ENCODE results near the gene TMEM59. TPM values are rescaled to one million over a fixed set of nuclear protein-coding genes. Genes with fewer than 3 reads are reported as not detected.
"Not testable (repeated sequence)": the region's sequence is repeated elsewhere in the genome, so short reads cannot be mapped to it uniquely, and the experiment has no call there.

The TMEM59 gene
- total RNA-seq, 2 experiments from 2014 or later: 74.5 to 94.5 TPM

DNA sequence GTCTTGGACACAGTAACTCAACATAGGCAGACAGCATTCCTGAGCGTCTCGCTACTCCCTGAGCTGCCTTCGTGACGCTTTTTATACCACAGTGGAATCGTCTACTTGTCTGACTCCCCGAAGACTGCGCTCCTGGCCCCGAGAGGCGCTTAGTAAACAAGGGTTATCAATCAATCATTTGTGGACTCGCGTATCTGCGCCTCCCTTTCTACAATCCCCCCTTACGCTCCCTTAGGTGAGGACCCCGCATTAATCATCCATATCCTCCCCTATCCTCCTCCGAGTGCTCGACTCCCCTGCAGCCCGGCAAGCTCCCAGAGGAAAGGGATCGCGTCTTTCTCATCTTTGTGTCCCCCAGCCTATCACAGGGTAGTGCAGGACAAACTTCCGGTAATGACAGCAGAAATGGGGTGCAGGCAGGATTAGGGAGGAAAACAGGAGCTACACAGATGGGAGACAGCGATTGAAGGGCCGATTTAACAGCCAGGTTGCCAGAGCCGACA, 522 bp downstream of the TMEM59 start:
- peak overlapping the region; percentile 72 for H3K27ac ChIP-seq (ENCODE audit: low read depth, low read length, poor library complexity, severe bottlenecking)
- H2AFZ ChIP-seq (ENCODE audit: low read length): peak overlapping the region; percentile 70; the same call in 1 of the 2 replicates
- peaks cover 52% of the 10 kb centered on the region for H3K79me2 ChIP-seq (ENCODE audit: insufficient read depth, low read depth, low read length)
- CTCF ChIA-PET (ENCODE audit: unreplicated experiment): interaction anchor here (0.6 to 0.8 kb wide), 2 partner anchors 16 to 63 kb away, joined by 3 read pairs; no protein-coding TSS in a partner anchor
- no peaks in the 10 kb centered on the region for H3K9me3 ChIP-seq (ENCODE audit: low read length)
- H3K4me1 ChIP-seq (ENCODE audit: insufficient read depth, low read length, poor library complexity, severe bottlenecking): peaks cover 37% of the 10 kb centered on the region
- POLR2A ChIA-PET: interaction anchor here (0.5 to 2.8 kb wide), 8 partner anchors 9 to 280 kb away, joined by 3 to 9 read pairs (median 5); partner anchors contain the start of genes IFT25 and LRRC42
- H3K4me3 ChIP-seq (ENCODE audit: low read depth, low read length, poor library complexity, severe bottlenecking): peak overlapping the region; percentile 99
- no peaks in the 10 kb centered on the region for H3K9me2 ChIP-seq (ENCODE audit: insufficient read depth, low read length)
- intact Hi-C loops (cut with micrococcal nuclease; ENCODE audit: unreplicated experiment): loop anchor here (5.0 kb wide), 2 partner anchors 150 to 710 kb away; partner anchors contain the start of genes CYB5RL, MRPL37 and PARS2
- H4K20me1 ChIP-seq (ENCODE audit: insufficient read depth, low read length): peaks cover 16% of the 10 kb centered on the region; the same call in 1 of the 2 replicates
- H3K36me3 ChIP-seq (ENCODE audit: insufficient read depth, low read length): no peaks in the 10 kb centered on the region
- no peak for TF ChIP-seq EZH2phosphoT487 (IDR thresholded peaks at IDR 0.05; ENCODE audit: borderline replicate concordance, low read depth, low read length)
- no peak for TF ChIP-seq CTCF (conservative IDR thresholded peaks at IDR 0.05; ENCODE audit: low read length)
- no TSS peak for BruUV-seq (replicated peaks)
- peak; percentile 34 for DNase-seq (ENCODE audit: low spot score)
- peak overlapping the region; percentile 98 for H3K4me2 ChIP-seq (ENCODE audit: low read length)

DNA sequence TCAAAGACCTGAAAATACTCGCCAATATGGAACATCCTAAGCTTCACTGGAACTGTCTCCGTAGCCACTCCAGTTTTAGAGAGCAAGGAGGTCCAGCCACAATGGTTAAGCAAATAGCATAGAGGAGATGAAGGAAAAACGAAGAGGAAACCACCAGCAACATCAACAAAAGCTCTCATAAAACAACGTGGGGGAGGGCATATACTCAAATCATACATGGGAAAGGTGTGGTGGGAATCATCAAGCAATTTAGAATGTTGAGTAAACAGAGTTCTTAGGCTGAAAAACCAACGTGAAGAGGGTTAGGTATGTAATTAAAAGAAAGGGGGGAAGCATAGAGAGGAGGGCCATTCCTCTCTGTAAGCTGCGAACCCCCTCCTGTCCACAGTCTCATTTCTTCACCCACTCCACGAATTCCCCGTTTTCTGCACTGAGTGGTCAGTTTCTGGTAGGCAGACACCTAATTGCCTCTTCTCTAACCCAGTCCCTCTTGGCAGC, 1.0 kb downstream of the TMEM59 start:
- TF ChIP-seq EZH2phosphoT487 (IDR thresholded peaks at IDR 0.05; ENCODE audit: borderline replicate concordance, low read depth, low read length) (no peak), CTCF (conservative IDR thresholded peaks at IDR 0.05; ENCODE audit: low read length) (no peak)
- peak overlapping the region; percentile 99 for H3K4me3 ChIP-seq (ENCODE audit: low read depth, low read length, poor library complexity, severe bottlenecking)
- peaks cover 42% of the 10 kb centered on the region for H3K4me1 ChIP-seq (ENCODE audit: insufficient read depth, low read length, poor library complexity, severe bottlenecking)
- H3K36me3 ChIP-seq (ENCODE audit: insufficient read depth, low read length): no peaks in the 10 kb centered on the region
- H3K4me2 ChIP-seq (ENCODE audit: low read length): peak overlapping the region; percentile 98
- POLR2A ChIA-PET: interaction anchor here (1.1 to 2.8 kb wide), 5 partner anchors 8 to 107 kb away, joined by 3 to 9 read pairs (median 5); partner anchors contain the start of genes IFT25 and LRRC42
- peaks cover 16% of the 10 kb centered on the region; the same call in 1 of the 2 replicates for H4K20me1 ChIP-seq (ENCODE audit: insufficient read depth, low read length)
- DNase-seq (ENCODE audit: low spot score): no peak
- H3K79me2 ChIP-seq (ENCODE audit: insufficient read depth, low read depth, low read length): peaks cover 55% of the 10 kb centered on the region
- CTCF ChIA-PET (ENCODE audit: unreplicated experiment): interaction anchor here (0.5 kb wide), 1 partner anchor 159 kb away, joined by 3 read pairs; no protein-coding TSS in a partner anchor
- intact Hi-C loops (cut with micrococcal nuclease; ENCODE audit: unreplicated experiment): loop anchor here (5.0 kb wide), 2 partner anchors 150 to 710 kb away; partner anchors contain the start of genes CYB5RL, MRPL37 and PARS2
- no peak overlapping the region; the same call in 1 of the 2 replicates for H2AFZ ChIP-seq (ENCODE audit: low read length)
- no peaks in the 10 kb centered on the region for H3K9me3 ChIP-seq (ENCODE audit: low read length)
- peak overlapping the region; percentile 72 for H3K27ac ChIP-seq (ENCODE audit: low read depth, low read length, poor library complexity, severe bottlenecking)
- BruUV-seq (replicated peaks): no TSS peak
- no peaks in the 10 kb centered on the region for H3K9me2 ChIP-seq (ENCODE audit: insufficient read depth, low read length)

DNA sequence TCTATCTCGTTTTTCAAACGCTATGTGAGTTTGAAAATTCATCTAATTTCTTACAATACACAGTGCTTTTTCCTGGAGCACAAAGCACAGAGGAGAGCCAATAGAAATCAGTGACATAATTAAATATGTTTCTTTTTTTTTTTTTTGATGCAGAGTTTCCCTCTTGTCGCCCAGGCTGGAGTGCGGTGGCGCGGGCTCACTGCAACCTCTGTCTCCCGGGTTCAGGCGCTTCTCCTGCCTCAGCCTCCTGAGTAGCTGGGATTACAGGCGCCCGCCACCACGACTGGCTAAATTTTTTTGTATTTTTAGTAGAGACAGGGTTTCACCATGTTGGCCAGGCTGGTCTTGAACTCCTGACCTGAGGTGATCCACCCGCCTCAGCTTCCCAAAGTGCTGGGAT, 2.6 kb downstream of the TMEM59 start:
- DNase-seq (ENCODE audit: low spot score); H3K9me2 ChIP-seq (ENCODE audit: insufficient read depth, low read length); H3K36me3 ChIP-seq (ENCODE audit: insufficient read depth, low read length); H3K9me3 ChIP-seq (ENCODE audit: low read length); H3K4me3 ChIP-seq (ENCODE audit: low read depth, low read length, poor library complexity, severe bottlenecking); H3K4me2 ChIP-seq (ENCODE audit: low read length); BruUV-seq (replicated peaks); H3K27ac ChIP-seq (ENCODE audit: low read depth, low read length, poor library complexity, severe bottlenecking); H2AFZ ChIP-seq (ENCODE audit: low read length); CTCF ChIA-PET (ENCODE audit: unreplicated experiment): not testable (repeated sequence)
- Histone ChIP-seq H4K20me1 (ENCODE audit: insufficient read depth, low read length) (peaks cover 16% of the 10 kb centered on the region; the same call in 1 of the 2 replicates), H3K79me2 (ENCODE audit: insufficient read depth, low read depth, low read length) (peaks cover 70% of the 10 kb centered on the region), H3K4me1 (ENCODE audit: insufficient read depth, low read length, poor library complexity, severe bottlenecking) (peaks cover 46% of the 10 kb centered on the region)
- intact Hi-C loops (cut with micrococcal nuclease; ENCODE audit: unreplicated experiment): loop anchor here (5.0 kb wide), 2 partner anchors 152 to 712 kb away; partner anchors contain the start of genes CYB5RL, MRPL37 and PARS2
- POLR2A ChIA-PET: interaction anchor here (0.6 to 0.7 kb wide), 2 partner anchors 58 to 94 kb away, joined by 3 to 4 read pairs; no protein-coding TSS in a partner anchor
